ENCODE measurements around the gene MAGIX. TPM values are rescaled to one million over a fixed set of nuclear protein-coding genes. Genes with fewer than 3 reads are reported as not detected.

Gene MAGIX
- total RNA-seq, 1 experiment from 2014 or later: 1.9 TPM

DNA sequence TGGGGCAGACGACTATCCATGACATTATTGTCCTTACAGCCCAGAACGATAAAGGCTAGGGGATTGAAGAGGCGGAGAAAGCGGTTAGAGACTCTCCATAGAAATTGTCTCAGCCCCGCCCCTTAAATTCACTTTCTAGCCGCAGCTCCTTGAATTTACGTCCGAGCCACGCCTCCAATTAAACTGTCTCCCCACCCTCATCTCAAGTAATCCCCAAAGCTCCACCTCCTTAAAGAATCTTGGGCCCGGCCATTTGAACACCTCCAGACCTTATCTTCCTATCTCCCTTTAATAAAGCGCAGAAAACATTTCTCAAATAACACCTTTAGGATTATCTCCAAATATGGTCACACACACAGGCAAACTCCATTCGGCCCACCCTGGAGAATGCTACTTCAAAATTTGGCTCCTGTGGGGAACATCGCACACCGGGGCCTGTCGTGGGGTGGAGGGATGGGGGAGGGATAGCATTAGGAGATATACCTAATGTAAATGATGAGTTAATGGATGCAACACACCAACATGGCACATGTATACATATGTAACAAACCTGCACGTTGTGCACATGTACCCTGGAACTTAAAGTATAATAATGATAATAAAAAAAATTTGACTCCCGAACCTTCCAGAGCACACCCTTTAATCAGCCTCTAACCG lies 7.2 kb upstream of the MAGIX start:
- no peaks in the 10 kb centered on the region for H3K79me1 ChIP-seq (ENCODE audit: insufficient read depth, low read depth, low read length, poor library complexity, severe bottlenecking)
- H2BK12ac ChIP-seq (ENCODE audit: insufficient read length, low read depth, low read length): no peak overlapping the region
- H3K14ac ChIP-seq (ENCODE audit: insufficient read depth, low read length): no peak overlapping the region
- H4K5ac ChIP-seq (ENCODE audit: insufficient read length, low read depth, low read length): no peak overlapping the region
- DNase-seq: peak; percentile 78
- no peak overlapping the region for H3T11ph ChIP-seq (ENCODE audit: low read length)
- H3K23ac ChIP-seq (ENCODE audit: insufficient read length, low read depth, low read length): no peak overlapping the region
- Mint-ChIP-seq H3K9me3 (peaks cover 56 to 71% of the 10 kb centered on the region in 2 experiments), H3K4me1 (peaks cover 3 to 7% of the 10 kb centered on the region in 2 experiments), H3K36me3 (ENCODE audit: insufficient read depth in 1 of 3, low read depth in 3 of 3) (peaks cover 4 to 8% (median 4%) of the 10 kb centered on the region in 3 experiments; a peak in 5 of 7 replicates), H3K27me3 (ENCODE audit: low read depth) (peaks cover 12% of the 10 kb centered on the region), H3K27ac (peak overlapping the region; percentile 98), H3K4me3 (peak overlapping the region; percentile 78 to 87)
- H4K8ac ChIP-seq (replicated peaks; ENCODE audit: insufficient read length, low read depth, low read length): no peak overlapping the region
- H4K20me1 ChIP-seq (ENCODE audit: control insufficient read depth, insufficient read depth, insufficient read length): no peaks in the 10 kb centered on the region
- WGBS (ENCODE audit: extremely low coverage, insufficient read length, low lambda C conversion rate): no CpG with 5 or more reads among the region's 18 CpGs
- H3K4ac ChIP-seq (ENCODE audit: low read depth, low read length): no peak overlapping the region
- H2BK120ac ChIP-seq (ENCODE audit: low read depth, low read length, poor library complexity, severe bottlenecking): no peak overlapping the region
- TF ChIP-seq, protein P1, sequence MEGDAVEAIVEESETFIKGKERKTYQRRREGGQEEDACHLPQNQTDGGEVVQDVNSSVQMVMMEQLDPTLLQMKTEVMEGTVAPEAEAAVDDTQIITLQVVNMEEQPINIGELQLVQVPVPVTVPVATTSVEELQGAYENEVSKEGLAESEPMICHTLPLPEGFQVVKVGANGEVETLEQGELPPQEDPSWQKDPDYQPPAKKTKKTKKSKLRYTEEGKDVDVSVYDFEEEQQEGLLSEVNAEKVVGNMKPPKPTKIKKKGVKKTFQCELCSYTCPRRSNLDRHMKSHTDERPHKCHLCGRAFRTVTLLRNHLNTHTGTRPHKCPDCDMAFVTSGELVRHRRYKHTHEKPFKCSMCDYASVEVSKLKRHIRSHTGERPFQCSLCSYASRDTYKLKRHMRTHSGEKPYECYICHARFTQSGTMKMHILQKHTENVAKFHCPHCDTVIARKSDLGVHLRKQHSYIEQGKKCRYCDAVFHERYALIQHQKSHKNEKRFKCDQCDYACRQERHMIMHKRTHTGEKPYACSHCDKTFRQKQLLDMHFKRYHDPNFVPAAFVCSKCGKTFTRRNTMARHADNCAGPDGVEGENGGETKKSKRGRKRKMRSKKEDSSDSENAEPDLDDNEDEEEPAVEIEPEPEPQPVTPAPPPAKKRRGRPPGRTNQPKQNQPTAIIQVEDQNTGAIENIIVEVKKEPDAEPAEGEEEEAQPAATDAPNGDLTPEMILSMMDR (conservative IDR thresholded peaks at IDR 0.05): no peak
- H2BK15ac ChIP-seq (ENCODE audit: low read depth, low read length): no peak overlapping the region
- H3K9ac ChIP-seq (ENCODE audit: extremely low read depth, insufficient read length, low read length): no peak overlapping the region
- H3K56ac ChIP-seq (ENCODE audit: insufficient read length, low read depth, low read length): no peak overlapping the region
- no peak overlapping the region for H2AK5ac ChIP-seq (ENCODE audit: insufficient read length, low read length)
- H3K18ac ChIP-seq (ENCODE audit: insufficient read length, low read depth, low read length): no peak overlapping the region
- H3K27ac ChIP-seq (ENCODE audit: insufficient read length, low read depth, low read length): no peak overlapping the region
- no peaks in the 10 kb centered on the region for H3K4me1 ChIP-seq (ENCODE audit: insufficient read depth, low read length)
- H3K9me3 ChIP-seq (ENCODE audit: control insufficient read depth, low read depth, low read length): peaks cover 14% of the 10 kb centered on the region
- H3K4me2 ChIP-seq (ENCODE audit: insufficient read depth, insufficient read length, low read length): peak overlapping the region; percentile 50
- H3K79me2 ChIP-seq (ENCODE audit: insufficient read depth, low read length): no peaks in the 10 kb centered on the region
- H3K27me3 ChIP-seq (ENCODE audit: insufficient read depth, low read length): no peaks in the 10 kb centered on the region
- no peak overlapping the region for H2AFZ ChIP-seq (ENCODE audit: low read length)
- H2BK5ac ChIP-seq (ENCODE audit: insufficient read length, low read length): no peak overlapping the region
- no peak overlapping the region for H4K91ac ChIP-seq (ENCODE audit: insufficient read length, low read depth, low read length)
- no peaks in the 10 kb centered on the region for H3K23me2 ChIP-seq (ENCODE audit: insufficient read length, low read depth, low read length, poor library complexity, severe bottlenecking)
- H2BK20ac ChIP-seq (ENCODE audit: low read depth, low read length, poor library complexity, severe bottlenecking): no peak overlapping the region

All from H9 (cell line).